CD4-positive, alpha-beta T cell treated with Interleukin-4 for 4 hours (primary cell): Measurements from ENCODE around the gene GNG8.

Experiments
- DNase-seq: peaks from one replicate; pipeline ENCODE4 v3.0.0-alpha.2; 2020

GNG8 gene

GRCh38 chr19:46616631-46617322, 19.2 kb downstream of the GNG8 start:
- no peak for DNase-seq

DNA sequence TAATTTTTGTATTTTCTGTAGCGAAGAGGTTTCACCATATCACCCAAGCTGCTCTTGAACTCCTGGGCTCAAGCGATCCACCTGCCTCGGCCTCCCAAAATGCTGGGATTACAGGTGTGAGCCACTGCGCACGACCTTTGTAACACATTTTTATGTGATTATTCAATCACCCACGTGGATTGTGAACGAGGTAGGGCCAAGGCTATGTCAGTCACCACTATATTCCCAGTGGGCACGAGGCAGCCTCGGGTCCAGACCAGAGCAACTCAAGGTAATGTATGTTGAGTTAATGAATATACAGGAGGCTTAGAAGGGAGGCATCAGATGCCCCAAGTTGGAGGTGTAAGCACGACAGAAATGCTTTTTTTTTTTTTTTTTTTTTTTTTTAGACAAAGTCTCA, 20.0 kb downstream of the GNG8 start:
- DNase-seq = no peak

- DNase-seq = peak; percentile 76
Observed at GRCh38 chr19:46614114-46614722, 21.8 kb downstream of the GNG8 start.

DNA sequence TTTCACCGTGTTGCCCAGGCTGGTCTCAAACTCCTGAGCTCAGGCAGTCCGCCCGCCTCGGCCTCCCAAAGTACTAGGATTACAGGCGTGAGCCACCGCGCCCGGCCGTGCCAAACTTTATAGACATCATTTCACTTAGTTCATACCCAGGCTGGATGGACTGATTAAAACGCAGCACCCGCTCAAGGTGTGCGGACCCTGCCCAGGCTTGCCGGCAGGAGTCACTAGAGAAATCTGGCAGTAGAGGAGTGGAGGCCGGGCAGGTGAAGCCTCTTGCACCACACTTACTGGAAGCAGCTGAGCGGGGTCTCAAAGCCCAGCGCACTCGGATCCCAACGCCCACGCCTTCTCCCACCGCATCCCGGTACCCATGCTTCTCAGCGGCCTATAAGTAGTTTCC, 22.5 kb downstream of the GNG8 start:
- DNase-seq = no peak

DNA sequence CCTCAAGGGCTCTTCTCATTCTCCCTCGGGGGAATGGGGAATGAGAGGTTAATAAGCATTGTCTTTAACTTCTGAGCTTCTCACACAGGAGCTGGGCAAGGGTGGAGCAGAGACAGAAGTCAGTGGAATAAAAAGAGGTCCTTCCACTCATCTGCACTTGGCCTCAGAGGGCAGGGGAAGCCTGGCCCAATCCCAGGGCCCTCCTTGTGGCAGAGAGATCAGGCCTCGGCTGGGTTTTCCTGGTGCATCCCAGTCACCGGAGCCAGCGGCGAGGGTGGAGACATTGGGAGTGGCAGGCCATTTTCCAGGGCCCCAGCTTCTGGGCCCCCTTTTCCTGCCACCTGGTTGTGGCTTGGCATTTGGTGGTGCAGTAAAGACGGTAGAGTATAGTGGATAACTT, 24.2 kb downstream of the GNG8 start:
- DNase-seq = no peak

GRCh38 chr19:46610851-46611770, 24.9 kb downstream of the GNG8 start:
- DNase-seq = peak; percentile 42

DNA sequence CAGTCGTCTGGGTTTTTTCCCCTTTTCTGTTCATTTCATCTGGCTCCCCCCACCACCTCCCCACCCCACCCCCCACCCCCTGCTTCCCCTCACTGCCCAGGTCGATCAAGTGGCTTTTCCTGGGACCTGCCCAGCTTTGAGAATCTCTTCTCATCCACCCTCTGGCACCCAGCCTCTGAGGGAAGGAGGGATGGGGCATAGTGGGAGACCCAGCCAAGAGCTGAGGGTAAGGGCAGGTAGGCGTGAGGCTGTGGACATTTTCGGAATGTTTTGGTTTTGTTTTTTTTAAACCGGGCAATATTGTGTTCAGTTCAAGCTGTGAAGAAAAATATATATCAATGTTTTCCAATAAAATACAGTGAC, 25.6 kb downstream of the GNG8 start:
- DNase-seq = no peak

- DNase-seq = no peak
Observed at GRCh38 chr19:46609511-46610412, 26.2 kb downstream of the GNG8 start.

DNA sequence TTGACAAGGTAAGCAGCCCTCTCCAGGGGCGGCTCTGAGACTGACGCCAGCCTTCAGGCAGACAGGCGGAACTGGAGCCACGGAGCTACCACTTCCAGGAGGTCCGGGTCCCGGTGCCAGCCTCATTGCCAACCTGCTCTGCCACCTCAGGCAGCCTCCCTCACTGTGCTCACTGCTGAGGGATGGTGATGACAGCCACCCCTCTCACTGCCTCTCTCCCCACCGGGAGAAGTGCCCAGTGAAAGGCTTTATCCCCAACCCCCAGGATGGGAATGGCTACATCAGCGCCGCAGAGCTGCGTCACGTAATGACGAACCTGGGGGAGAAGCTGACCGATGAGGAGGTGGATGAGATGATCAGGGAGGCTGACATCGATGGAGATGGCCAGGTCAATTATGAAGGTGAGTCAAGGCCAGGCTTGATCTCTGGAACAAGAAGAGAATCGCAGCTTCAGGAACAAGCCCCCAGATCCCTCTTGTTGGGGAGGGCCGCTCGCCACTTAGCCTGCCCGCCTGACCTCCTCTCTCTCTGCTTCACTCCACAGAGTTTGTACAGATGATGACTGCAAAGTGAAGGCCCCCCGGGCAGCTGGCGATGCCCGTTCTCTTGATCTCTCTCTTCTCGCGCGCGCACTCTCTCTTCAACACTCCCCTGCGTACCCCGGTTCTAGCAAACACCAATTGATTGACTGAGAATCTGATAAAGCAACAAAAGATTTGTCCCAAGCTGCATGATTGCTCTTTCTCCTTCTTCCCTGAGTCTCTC, 27.2 kb downstream of the GNG8 start:
- no peak for DNase-seq

DNA sequence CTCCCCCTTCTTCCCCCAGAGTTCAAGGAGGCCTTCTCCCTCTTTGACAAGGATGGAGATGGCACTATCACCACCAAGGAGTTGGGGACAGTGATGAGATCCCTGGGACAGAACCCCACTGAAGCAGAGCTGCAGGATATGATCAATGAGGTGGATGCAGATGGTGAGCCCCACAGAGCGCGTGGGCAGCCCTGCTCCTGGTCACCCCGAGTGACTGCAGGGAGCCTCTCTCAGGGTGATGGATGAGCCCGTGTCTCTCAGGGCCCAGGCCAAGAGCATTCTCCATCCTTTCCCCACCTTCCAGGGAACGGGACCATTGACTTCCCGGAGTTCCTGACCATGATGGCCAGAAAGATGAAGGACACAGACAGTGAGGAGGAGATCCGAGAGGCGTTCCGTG, 27.8 kb downstream of the GNG8 start:
- DNase-seq = no peak

DNA sequence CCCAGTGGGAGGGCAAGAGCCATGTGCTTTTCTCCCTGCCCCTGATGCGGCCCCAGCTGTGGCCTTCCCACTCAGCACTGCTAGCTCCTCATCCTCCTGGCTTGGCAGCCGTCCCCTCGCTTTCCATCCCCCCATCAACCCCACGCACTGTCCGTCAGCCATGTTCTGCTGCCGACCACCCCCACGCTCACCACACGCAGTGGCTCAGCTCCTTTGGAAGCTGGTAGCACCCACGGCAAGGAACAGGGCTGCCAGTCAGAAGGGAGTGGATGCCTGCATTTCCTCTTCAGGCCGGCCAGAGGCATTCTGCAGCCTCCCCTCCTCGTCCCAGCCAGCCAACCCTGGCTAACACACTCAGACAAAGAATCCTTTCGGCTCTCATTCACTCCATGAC, 28.6 kb downstream of the GNG8 start:
- DNase-seq = no peak

- DNase-seq = no peak
Observed at GRCh38 chr19:46606681-46607447, 29.1 kb downstream of the GNG8 start.

DNA sequence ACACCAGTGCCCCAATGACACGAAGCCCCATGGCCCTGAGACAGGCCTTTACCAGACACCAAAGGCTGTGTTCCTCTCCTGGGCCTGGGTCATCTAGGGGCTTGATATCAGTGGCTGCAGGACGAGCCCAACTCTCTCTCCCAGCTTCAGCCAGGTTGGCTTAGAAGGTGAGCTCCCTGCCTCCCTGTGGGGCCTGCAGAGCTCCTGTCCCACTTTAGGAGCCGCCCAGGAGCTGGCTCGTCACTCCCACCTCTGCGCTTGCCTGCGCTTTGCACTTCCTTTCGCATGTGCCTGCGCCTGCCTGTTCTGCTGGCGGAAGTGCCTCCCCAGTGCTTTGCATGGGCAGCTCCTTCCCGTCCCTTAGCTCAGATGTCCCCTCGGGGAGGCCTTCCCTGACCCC, 30.0 kb downstream of the GNG8 start:
- DNase-seq = no peak

DNA sequence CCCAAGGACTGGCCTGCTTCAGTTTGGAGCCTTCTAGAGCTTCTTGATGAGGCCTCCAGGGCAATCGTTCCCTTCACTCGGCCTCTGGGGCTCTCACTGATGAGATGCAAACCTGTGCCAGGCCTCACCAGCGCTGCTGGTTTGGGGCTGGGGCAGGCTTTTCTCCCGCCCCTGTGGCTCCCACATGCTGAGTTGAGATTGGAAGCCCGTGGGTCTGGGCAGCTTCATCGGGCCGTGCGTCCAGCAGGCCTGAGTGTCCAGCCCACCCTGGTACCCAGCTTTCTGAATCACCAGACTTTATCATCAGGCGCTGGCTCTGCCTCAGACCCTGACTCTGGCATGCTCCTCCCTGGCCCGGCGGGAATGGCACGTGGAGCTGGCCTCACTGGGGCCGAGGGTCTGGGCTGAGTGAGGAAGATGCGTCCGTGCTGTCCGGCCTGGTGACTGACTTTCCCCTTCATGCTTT, 30.6 kb downstream of the GNG8 start:
- DNase-seq = no peak

GRCh38 chr19:46604781-46605355, 31.1 kb downstream of the GNG8 start:
- DNase-seq = no peak

GRCh38 chr19:46603752-46604231, 32.2 kb downstream of the GNG8 start:
- DNase-seq = no peak

DNA sequence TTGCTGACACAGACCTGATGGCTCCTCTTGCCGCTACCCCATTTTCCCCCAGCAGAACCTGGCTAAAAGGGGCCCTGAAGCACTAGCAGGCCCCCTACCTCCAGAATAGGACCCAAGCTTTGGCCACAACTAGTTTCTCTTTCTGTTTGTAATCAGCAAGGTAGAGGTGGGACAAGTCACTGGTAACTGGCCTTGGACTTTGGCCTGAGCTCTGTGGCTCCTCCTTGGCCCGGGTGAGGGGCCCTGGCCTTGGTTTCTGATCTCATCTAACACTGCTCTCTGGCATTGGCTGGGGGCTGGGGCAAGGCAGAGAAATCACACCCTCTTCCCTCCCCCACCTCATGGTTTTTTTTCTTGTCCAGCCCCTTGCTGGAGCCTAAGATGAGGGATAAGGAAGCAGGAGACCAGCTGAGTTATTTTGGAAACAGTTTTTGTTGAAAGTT, 32.8 kb downstream of the GNG8 start:
- no peak for DNase-seq

DNA sequence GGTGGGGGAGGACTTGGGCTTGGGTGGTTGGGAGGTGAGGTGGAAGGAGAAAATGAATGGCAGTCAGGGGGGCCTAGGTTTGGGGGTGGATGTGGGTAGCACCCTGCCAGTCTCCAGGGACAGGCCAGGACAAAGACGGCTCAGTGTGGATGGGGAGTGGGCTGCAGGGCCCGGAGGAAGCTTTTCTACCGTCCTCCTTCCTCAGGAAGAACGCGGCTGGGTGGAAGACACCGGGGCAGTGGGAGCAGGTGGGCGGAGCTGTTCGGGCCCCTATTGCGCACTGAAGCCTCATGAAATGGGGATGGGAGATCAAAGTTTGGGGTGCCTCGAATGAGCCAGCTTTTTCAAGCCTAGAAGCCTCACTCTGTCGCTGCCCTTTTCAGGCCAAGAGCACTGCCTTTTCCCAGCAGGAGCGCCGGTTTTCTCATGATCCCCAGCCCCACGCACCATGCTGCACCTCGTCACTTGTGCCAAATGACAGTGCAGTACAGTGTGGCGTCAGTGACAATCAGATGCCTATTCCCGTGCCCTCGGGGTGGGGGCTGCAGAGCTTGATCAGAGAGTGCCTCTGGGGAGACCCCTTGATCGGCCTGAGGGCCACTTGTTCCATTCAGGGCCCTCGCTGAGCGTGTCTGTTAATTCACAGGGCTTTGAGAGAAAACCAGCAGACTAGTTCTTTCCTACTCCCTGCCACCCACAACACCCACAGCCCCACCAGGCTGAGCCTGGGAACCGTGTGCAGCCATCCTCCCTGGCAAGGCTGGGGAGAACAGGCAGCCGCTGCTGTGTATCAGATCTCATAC, 33.4 kb downstream of the GNG8 start:
- DNase-seq = no peak
